K562 (cell line): ENCODE data around the gene DNASE1L1. TPM values are rescaled to one million over a fixed set of nuclear protein-coding genes. Genes with fewer than 3 reads are reported as not detected.

Source experiments
- ATAC-seq: fragments of 200-7000 bp; cut with Tn5 transposase; 3 replicates; pipeline ENCODE4 v1.9.1; 2020; ENCODE audit warnings: moderate library complexity
- BruUV-seq: library from RNA; stranded (reverse); fragments of 400-500 nt; replicated peaks from 2 replicates; lab custom pipeline; 2021; lab: Mats Ljungman, UMichigan
- CTCF ChIA-PET: fragments of 300-600 bp; formaldehyde crosslinking; extraction: SDS; loops from one replicate; lab custom pipeline; 2021; ENCODE audit warnings: low intra/inter-chr PET ratio; lab: Yijun Ruan, JAX
- POLR2A ChIA-PET: fragments of 300-600, 350-650 bp; sonication (Branson Sonifier 250); formaldehyde crosslinking; extraction: SDS; loops from one replicate; lab custom pipeline; 2021; ENCODE audit warnings: antibody characterized with exemption, inconsistent platforms; lab: Yijun Ruan, JAX
- DNase-seq, 4 experiments: peaks; one replicate each; pipeline versions ENCODE4 v3.0.0 to v3.0.0-alpha.2; 2011 to 2018; ENCODE audit warnings: low spot score in 3 of 4, mixed read lengths in 3 of 4; ENCODE audit errors: extremely low read depth in 1 of 4
- FAIRE-seq: peaks from 2 replicates; lab custom pipeline; 2011; peaks lifted over from hg19 to GRCh38; lab: Jason Lieb, UNC
- H2AFZ ChIP-seq: 2 replicates; pipeline ENCODE4 v1.6.0; 2011; ENCODE audit warnings: low read depth, low read length, control low read depth, inconsistent platforms
- H3K27ac ChIP-seq: fragments of 200-600 bp; 3 replicates; pipeline ENCODE4 v1.8.0; 2011; ENCODE audit warnings: low read depth, mild to moderate bottlenecking, control low read depth, inconsistent platforms, low read length, moderate library complexity, mixed read lengths; ENCODE audit errors: extremely low read depth
- H3K27me3 ChIP-seq, 2 experiments: fragments of 300-600 bp in 1 of 2; 2 replicates in 1 of 2; 3 replicates in 1 of 2; pipeline versions ENCODE4 v1.6.0 to v1.8.0; 2011; ENCODE audit warnings: inconsistent platforms in 2 of 2, low read length in 2 of 2, mild to moderate bottlenecking in 1 of 2, mixed read lengths in 1 of 2, moderate library complexity in 1 of 2; ENCODE audit not compliant: control insufficient read depth in 2 of 2, insufficient read depth in 2 of 2
- H3K36me3 ChIP-seq: fragments of 300-600 bp; 3 replicates; pipeline ENCODE4 v1.8.0; 2011; ENCODE audit warnings: mild to moderate bottlenecking, low read length, inconsistent platforms; ENCODE audit not compliant: control insufficient read depth, insufficient read depth
- H3K4me1 ChIP-seq, 2 experiments: fragments of 200-600 bp in 1 of 2; replicated peaks in 1 of 2; 2 replicates in 1 of 2; 3 replicates in 1 of 2; pipeline versions ENCODE4 v1.5.1 to v1.8.0; 2011; ENCODE audit warnings: inconsistent platforms in 2 of 2, low read length in 2 of 2, mild to moderate bottlenecking in 1 of 2, mixed read lengths in 1 of 2, moderate library complexity in 1 of 2; ENCODE audit not compliant: control insufficient read depth in 2 of 2, insufficient read depth in 2 of 2
- H3K4me2 ChIP-seq: 2 replicates; pipeline ENCODE4 v1.6.1; 2011; ENCODE audit warnings: low read length, control low read depth, inconsistent platforms, mixed read lengths; ENCODE audit not compliant: insufficient read depth
- H3K4me3 ChIP-seq: fragments of 200-600 bp; sonication (generic), shearing (Covaris generic); 2 replicates; pipeline ENCODE4 v1.5.1; 2016; ENCODE audit warnings: control low read depth, inconsistent platforms
- H3K79me2 ChIP-seq: fragments of 200-600 bp; 3 replicates; pipeline ENCODE4 v1.8.0; 2011; ENCODE audit warnings: low read length, inconsistent platforms; ENCODE audit not compliant: control insufficient read depth, insufficient read depth
- H3K9ac ChIP-seq, 2 experiments: 2 replicates each; pipeline versions ENCODE4 v1.6.0 to v1.6.1; 2011; ENCODE audit warnings: low read depth in 2 of 2, low read length in 2 of 2, control low read depth in 1 of 2, inconsistent platforms in 1 of 2, mild to moderate bottlenecking in 1 of 2, mixed read lengths in 1 of 2; ENCODE audit not compliant: insufficient read depth in 1 of 2
- H3K9me1 ChIP-seq: one replicate; pipeline ENCODE4 v1.6.0; 2011; ENCODE audit warnings: inconsistent platforms, mild to moderate bottlenecking, low read length, moderate library complexity; ENCODE audit not compliant: control insufficient read depth, insufficient read depth
- H3K9me3 ChIP-seq: replicated peaks from 2 replicates; pipeline ENCODE4 v1.5.1; 2011; ENCODE audit warnings: low read depth, low read length, inconsistent platforms; ENCODE audit not compliant: control insufficient read depth, insufficient read depth
- H4K20me1 ChIP-seq: replicated peaks from 2 replicates; pipeline ENCODE4 v1.6.1; 2011; ENCODE audit warnings: low read length, inconsistent platforms, mixed read lengths; ENCODE audit not compliant: control insufficient read depth, insufficient read depth
- BCOR ChIP-seq: fragments of 450-650 bp; IDR thresholded peaks from 2 replicates; pipeline ENCODE4 v1.6.1; 2016
- CHD7 ChIP-seq: fragments of 200-600 bp; sonication (generic); IDR thresholded peaks from one replicate; pipeline ENCODE4 v1.6.1; 2012; ENCODE audit warnings: mild to moderate bottlenecking, low read depth, low read length, inconsistent platforms
- ESRRA ChIP-seq: fragments of 450-650 bp; IDR thresholded peaks from 2 replicates; pipeline ENCODE4 v1.6.1; 2014; ENCODE audit warnings: low read depth, mild to moderate bottlenecking, moderate library complexity, borderline replicate concordance
- KAT2B ChIP-seq: IDR thresholded peaks from one replicate; pipeline ENCODE4 v1.6.1; 2012; ENCODE audit warnings: low read depth, mild to moderate bottlenecking, control low read depth, inconsistent platforms, low read length, moderate library complexity
- KAT8 ChIP-seq: fragments of 450-650 bp; IDR thresholded peaks from 2 replicates; pipeline ENCODE4 v1.6.1; 2016; ENCODE audit warnings: low read depth, mild to moderate bottlenecking
- KDM1A ChIP-seq, 2 experiments: fragments of 450-650 bp; IDR thresholded peaks; 2 replicates each; pipeline ENCODE4 v1.6.1; 2016; ENCODE audit warnings: mild to moderate bottlenecking in 2 of 2
- MYC ChIP-seq, 2 experiments: fragments of 250-450 bp in 1 of 2; sonication (Bioruptor Pico) in 1 of 2; IDR thresholded peaks; 2 replicates each; pipeline versions ENCODE4 v1.5.1 to v1.6.1; 2012 to 2021; ENCODE audit warnings: low read depth in 2 of 2, borderline replicate concordance in 1 of 2, improper control_type of control experiment in 1 of 2, low read length in 1 of 2, mild to moderate bottlenecking in 1 of 2, moderate library complexity in 1 of 2
- POLR2AphosphoS2 ChIP-seq: IDR thresholded peaks from 2 replicates; pipeline ENCODE4 v1.6.1; 2012; ENCODE audit warnings: low read length, improper control_type of control experiment
- RBM25 ChIP-seq: fragments of 200-400 bp; formaldehyde crosslinking; IDR thresholded peaks from 2 replicates; pipeline ENCODE4 v1.6.1; 2018; ENCODE audit warnings: low read length, low read depth, moderate library complexity; ENCODE audit not compliant: severe bottlenecking
- WGBS: fragments of 100-300 bp; shearing (Covaris generic); methylation state at CpG from one replicate; pipeline ENCODE4 v1.1.6; 2016; ENCODE audit warnings: low coverage, mixed read lengths; ENCODE audit not compliant: insufficient coverage; ENCODE audit errors: missing lambda C conversion rate; 5-methylcytosine and 5-hydroxymethylcytosine counted together
- in situ Hi-C: fragments of 300-500 bp; cut with MboI; formaldehyde crosslinking; loops from 4 replicates; pipeline ENCODE4 v1.15.0; 2018; ENCODE audit warnings: inconsistent platforms, mixed read lengths
- intact Hi-C: fragments of 100-400 bp; cut with micrococcal nuclease; formaldehyde crosslinking; loops from 2 replicates; pipeline ENCODE4 v1.14.2; 2022
- polyA plus RNA-seq, 8 experiments: library from polyadenylated mRNA; depleted of rRNA in 4 of 8; stranded (reverse) in 5 of 8; unstranded in 3 of 8; fragments of >200 nt; fragmentation: Nextera tagmentation in 2 of 8; fragmentation: Illumina TruSeq in 1 of 8; extraction: Ambion mirVana in 2 of 8; extraction: Trizol in 1 of 8; gene quantifications; 2 replicates each; pipeline versions ENCODE4 v1.2.1 to v1.2.3, GENCODE V29; 2011 to 2014; ENCODE audit warnings: inconsistent platforms in 1 of 8, missing spikeins in 1 of 8
- total RNA-seq, 7 experiments: library from RNA; depleted of rRNA in 6 of 7; stranded (reverse); fragments of >200 nt in 6 of 7; fragmentation: Illumina TruSeq in 2 of 7; extraction: Trizol in 2 of 7; gene quantifications; 2 replicates each; pipeline versions ENCODE4 v1.2.1 to v1.2.3, GENCODE V29; 2011 to 2021; ENCODE audit warnings: low replicate concordance in 1 of 7

DNASE1L1 gene
- total and polyA plus RNA-seq, 9 of the 15 experiments (the other 6 are each of a cell fraction or from before 2014, with no cell fraction given), result 0.73 to 12.6 (median 7.9) TPM

- Histone ChIP-seq H3K27ac (no peak overlapping the region), H2AFZ (no peak overlapping the region), H3K9me3 (no peaks in the 10 kb centered on the region), H3K4me3 (no peak overlapping the region), H3K4me2 (no peak overlapping the region), H3K4me1 (peaks cover 21 to 61% of the 10 kb centered on the region in 2 experiments; a peak in 4 of 5 replicates), H3K79me2 (peaks cover 37% of the 10 kb centered on the region), H3K9me1 (peaks cover 3% of the 10 kb centered on the region), H3K9ac (no peak overlapping the region), H3K27me3 (no peaks in the 10 kb centered on the region), H4K20me1 (peaks cover 5% of the 10 kb centered on the region; the same call in 1 of the 2 replicates), H3K36me3 (peaks cover 70% of the 10 kb centered on the region; the same call in 2 of the 3 replicates)
- no peak for ATAC-seq
- ChIA-PET CTCF (no interaction called here), POLR2A (interaction anchor here (0.6 kb wide), 1 partner anchor 50 kb away, joined by 5 read pairs; no protein-coding TSS in a partner anchor)
- FAIRE-seq, result no peak
- intact Hi-C loops (no loop called here), in situ Hi-C loops (no loop called here)
- no peak for DNase-seq
- BruUV-seq, result no TSS peak
- 67% methylated on average over 4 of the region's 7 CpGs for WGBS
- no peak for TF ChIP-seq KAT8
- peak; percentile 66 for TF ChIP-seq RBM25
- TF ChIP-seq KAT2B, result no peak
- no peak for TF ChIP-seq MYC (IDR thresholded peaks at IDR 0.05; ENCODE audit: low read depth, low read length)
- no peak for TF ChIP-seq MYC (CRISPR knock-in tag; IDR thresholded peaks at IDR 0.05; ENCODE audit: borderline replicate concordance, low read depth)
- TF ChIP-seq ESRRA, result peak; percentile 60; the same call in 1 of the 2 replicates
- no peak for TF ChIP-seq POLR2AphosphoS2
- TF ChIP-seq CHD7, result no peak
- 0 out of 4 replicates have a peak, but pooled peaks of 1 of the 2 experiments have one; percentile 21 for TF ChIP-seq KDM1A (IDR thresholded peaks at IDR 0.05)
- TF ChIP-seq BCOR, result 0 out of 2 replicates have a peak, but pooled peaks have one; percentile 55
These were observed 25.5 kb upstream of the DNASE1L1 start for GRCh38 chrX:154434394-154435168.
